Trophoblast cell (in vitro differentiated cells and primary cell): ENCODE results near the gene ARHGAP33.
"Not testable (repeated sequence)": the region's sequence is repeated elsewhere in the genome, so short reads cannot be mapped to it uniquely, and the experiment has no call there.

Source experiments
- DNase-seq, 2 donors: peaks; one replicate each; pipeline ENCODE4 v3.0.0-alpha.2; 2016
- H2AFZ ChIP-seq: 2 replicates; pipeline ENCODE4 v1.6.1; 2013; ENCODE audit warnings: low read length, moderate library complexity, mild to moderate bottlenecking; ENCODE audit not compliant: insufficient read depth, poor library complexity
- H2AK5ac ChIP-seq: 2 replicates; pipeline ENCODE4 v1.6.1; 2013; ENCODE audit warnings: mild to moderate bottlenecking, low read length
- H2BK120ac ChIP-seq: 2 replicates; pipeline ENCODE4 v1.6.1; 2013; ENCODE audit warnings: low read length, mild to moderate bottlenecking, moderate library complexity; ENCODE audit not compliant: insufficient read depth, poor library complexity
- H2BK12ac ChIP-seq: 2 replicates; pipeline ENCODE4 v1.6.1; 2013; ENCODE audit warnings: mild to moderate bottlenecking, low read length, moderate library complexity
- H2BK5ac ChIP-seq: 2 replicates; pipeline ENCODE4 v1.6.1; 2013; ENCODE audit warnings: low read length, low read depth, moderate library complexity, mild to moderate bottlenecking; ENCODE audit not compliant: poor library complexity
- H3K14ac ChIP-seq: 2 replicates; pipeline ENCODE4 v1.6.1; 2013; ENCODE audit warnings: mild to moderate bottlenecking, low read length
- H3K18ac ChIP-seq: 2 replicates; pipeline ENCODE4 v1.6.1; 2013; ENCODE audit warnings: mild to moderate bottlenecking, low read length
- H3K23ac ChIP-seq: 2 replicates; pipeline ENCODE4 v1.6.1; 2013; ENCODE audit warnings: low read length
- H3K27ac ChIP-seq: 2 replicates; pipeline ENCODE4 v1.5.1; 2013; ENCODE audit warnings: low read depth, mild to moderate bottlenecking, inconsistent platforms, low read length, moderate library complexity
- H3K27me3 ChIP-seq: 2 replicates; pipeline ENCODE4 v1.6.1; 2013; ENCODE audit warnings: inconsistent platforms, mild to moderate bottlenecking, low read length, moderate library complexity; ENCODE audit not compliant: insufficient read depth
- H3K36me3 ChIP-seq, 2 experiments: 1 replicate in 1 of 2; 2 replicates in 1 of 2; pipeline ENCODE4 v1.6.1; 2013; ENCODE audit warnings: low read length in 2 of 2, mild to moderate bottlenecking in 2 of 2, moderate library complexity in 1 of 2; ENCODE audit not compliant: insufficient read depth in 2 of 2, control insufficient read depth in 1 of 2
- H3K4ac ChIP-seq: 2 replicates; pipeline ENCODE4 v1.6.1; 2013; ENCODE audit warnings: low read depth, mild to moderate bottlenecking, low read length, moderate library complexity
- H3K4me1 ChIP-seq, 2 experiments: 1 replicate in 1 of 2; 2 replicates in 1 of 2; pipeline ENCODE4 v1.6.1; 2013; ENCODE audit warnings: low read length in 2 of 2, mild to moderate bottlenecking in 2 of 2, moderate library complexity in 1 of 2; ENCODE audit not compliant: insufficient read depth in 2 of 2, control insufficient read depth in 1 of 2
- H3K4me2 ChIP-seq: 2 replicates; pipeline ENCODE4 v1.6.1; 2013; ENCODE audit warnings: inconsistent platforms, mild to moderate bottlenecking, low read length, moderate library complexity
- H3K4me3 ChIP-seq: 2 replicates; pipeline ENCODE4 v1.5.1; 2013; ENCODE audit warnings: mild to moderate bottlenecking, low read depth, low read length, inconsistent platforms
- H3K79me1 ChIP-seq: one replicate; pipeline ENCODE4 v1.6.1; 2013; ENCODE audit warnings: low read length
- H3K79me2 ChIP-seq: 2 replicates; pipeline ENCODE4 v1.6.1; 2013; ENCODE audit warnings: low read length, mild to moderate bottlenecking; ENCODE audit not compliant: control insufficient read depth, insufficient read depth, poor library complexity
- H3K9ac ChIP-seq: 2 replicates; pipeline ENCODE4 v1.6.1; 2013; ENCODE audit warnings: mild to moderate bottlenecking, low read length
- H3K9me3 ChIP-seq: 2 replicates; pipeline ENCODE4 v1.6.1; 2013; ENCODE audit warnings: low read depth, mild to moderate bottlenecking, control low read depth, inconsistent platforms, low read length; ENCODE audit not compliant: insufficient read depth
- H4K12ac ChIP-seq: 2 replicates; pipeline ENCODE4 v1.6.1; 2013; ENCODE audit warnings: low read depth, mild to moderate bottlenecking, low read length, moderate library complexity
- H4K8ac ChIP-seq: 2 replicates; pipeline ENCODE4 v1.6.1; 2013; ENCODE audit warnings: low read depth, mild to moderate bottlenecking, low read length, moderate library complexity
- H4K91ac ChIP-seq: one replicate; pipeline ENCODE4 v1.6.1; 2013; ENCODE audit warnings: low read depth, mild to moderate bottlenecking, low read length, moderate library complexity
- WGBS: extraction: QIAGEN DNeasy Blood & Tissue Kit; methylation state at CpG from one replicate; pipeline ENCODE4 v1.1.7; 2013; ENCODE audit warnings: missing lambda C conversion rate; ENCODE audit not compliant: insufficient read length, insufficient coverage; ENCODE audit errors: extremely low coverage; 5-methylcytosine and 5-hydroxymethylcytosine counted together

ARHGAP33 gene

DNA sequence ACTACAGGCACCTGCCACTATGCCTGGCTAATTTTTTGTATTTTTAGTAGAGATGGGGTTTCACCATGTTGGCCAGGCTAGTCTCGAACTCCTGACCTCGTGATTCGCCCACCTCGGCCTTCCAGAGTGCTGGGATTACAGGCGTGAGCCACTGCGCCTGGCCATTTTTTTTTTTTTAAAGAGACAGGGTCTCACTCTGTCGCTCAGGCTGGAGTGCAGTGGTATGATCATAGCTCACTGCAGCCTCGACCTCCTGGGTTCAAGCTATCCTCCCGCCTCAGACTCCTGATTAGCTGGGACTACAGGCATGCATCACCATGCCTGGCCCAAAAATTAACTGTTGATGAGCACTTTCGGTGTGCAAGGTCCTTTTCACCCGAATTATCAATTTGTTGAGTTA, 60.7 kb downstream of the ARHGAP33 start:
- H3K27me3 ChIP-seq, H3K36me3 ChIP-seq, H3K9ac ChIP-seq, H2BK12ac ChIP-seq, H4K12ac ChIP-seq, H2AFZ ChIP-seq, DNase-seq, H3K79me2 ChIP-seq, H3K4me2 ChIP-seq, H3K4me1 ChIP-seq, H2AK5ac ChIP-seq, H3K9me3 ChIP-seq, H3K4me3 ChIP-seq, H3K27ac ChIP-seq, H4K8ac ChIP-seq, H3K23ac ChIP-seq, H3K79me1 ChIP-seq, H2BK120ac ChIP-seq, H2BK5ac ChIP-seq, H3K14ac ChIP-seq, H3K4ac ChIP-seq, H4K91ac ChIP-seq, H3K18ac ChIP-seq: not testable (repeated sequence)
- no CpG with 5 or more reads among the region's 11 CpGs for WGBS
